A673 (cell line): Measurements from ENCODE around the gene RELCH.

ENCODE experiments used
- CTCF ChIP-seq: fragments of 300-800, 200-600 bp; sonication (generic); conservative IDR thresholded peaks from 2 replicates; pipeline ENCODE4 v1.5.1; 2017; ENCODE audit warnings: low read depth, mild to moderate bottlenecking, antibody characterized with exemption, low read length, moderate library complexity, mixed read lengths
- EZH2 ChIP-seq: fragments of 200-600 bp; sonication (generic); IDR thresholded peaks from 2 replicates; pipeline ENCODE4 v1.6.1; 2017; ENCODE audit warnings: borderline replicate concordance, low read depth, mild to moderate bottlenecking, mixed read lengths, antibody characterized with exemption, low read length; ENCODE audit not compliant: poor library complexity, severe bottlenecking

GRCh38 chr18:62186774-62187542 is at the start of gene RELCH, which contains the start of gene PIGN:
- TF ChIP-seq EZH2 (no peak), CTCF (no peak)
